HL-60/S4 (cell line): ENCODE measurements around the gene CCDC137.

ENCODE experiments used
- in situ Hi-C: fragments of 300-500 bp; cut with MboI; formaldehyde crosslinking; loops from 2 replicates; pipeline ENCODE4 v1.14.3; 2022; ENCODE audit warnings: low sequenced_read_pairs

CCDC137 gene

GRCh38 chr17:81700353-81701287, 34.1 kb downstream of the CCDC137 start:
- in situ Hi-C loops, result no loop called here

- in situ Hi-C loops, result no loop called here
These were observed 34.9 kb downstream of the CCDC137 start for GRCh38 chr17:81701288-81702071.

- in situ Hi-C loops, result no loop called here
These were observed 36.6 kb downstream of the CCDC137 start, which contains the start of gene MRPL12 for GRCh38 chr17:81702934-81703746. Gene MRPL12 (plus strand): TSS chr17:81703367. CDS start chr17:81703502, 135 bp downstream.

- in situ Hi-C loops, result no loop called here
These were observed 37.5 kb downstream of the CCDC137 start for GRCh38 chr17:81703747-81704654.

GRCh38 chr17:81705518-81706231, 39.1 kb downstream of the CCDC137 start:
- in situ Hi-C loops, result no loop called here

- in situ Hi-C loops, result no loop called here
These were observed 39.7 kb downstream of the CCDC137 start for GRCh38 chr17:81706232-81706611.

GRCh38 chr17:81706757-81707624, 40.5 kb downstream of the CCDC137 start:
- in situ Hi-C loops, result no loop called here

GRCh38 chr17:81707725-81708646, 41.4 kb downstream of the CCDC137 start:
- in situ Hi-C loops, result no loop called here

GRCh38 chr17:81708739-81709185, 42.2 kb downstream of the CCDC137 start:
- in situ Hi-C loops, result no loop called here

- in situ Hi-C loops, result no loop called here
These were observed 44.2 kb downstream of the CCDC137 start for GRCh38 chr17:81710514-81711308.

GRCh38 chr17:81711814-81712467, 45.4 kb downstream of the CCDC137 start, which contains the start of gene SLC25A10:
Gene SLC25A10 (plus strand): TSS chr17:81712284. CDS start chr17:81712427, 143 bp downstream.
- in situ Hi-C loops, result no loop called here

GRCh38 chr17:81712468-81713003, 46.0 kb downstream of the CCDC137 start:
- in situ Hi-C loops, result no loop called here

- in situ Hi-C loops, result no loop called here
These were observed 46.5 kb downstream of the CCDC137 start for GRCh38 chr17:81713004-81713555.

- in situ Hi-C loops, result no loop called here
These were observed 47.2 kb downstream of the CCDC137 start for GRCh38 chr17:81713556-81714411.
